Endothelial cell of umbilical vein (primary cell): ENCODE data around the gene COL6A3. TPM values are rescaled to one million over a fixed set of nuclear protein-coding genes. Genes with fewer than 3 reads are reported as not detected.

Experiments
- BruUV-seq: library from RNA; stranded (reverse); fragments of 400-500 nt; replicated peaks from 2 replicates; lab custom pipeline; 2021; lab: Mats Ljungman, UMichigan
- CTCF ChIA-PET: fragments of 300-600, 350-600 bp; sonication (Branson Sonifier 250); formaldehyde crosslinking; loops from one replicate; lab custom pipeline; 2021; ENCODE audit warnings: antibody characterized with exemption, inconsistent platforms; lab: Charles Lee
- POLR2A ChIA-PET: fragments of 300-600, 350-600 bp; sonication (Branson Sonifier 250); formaldehyde crosslinking; loops from one replicate; lab custom pipeline; 2021; ENCODE audit warnings: antibody characterized with exemption, inconsistent platforms; lab: Charles Lee
- DNase-seq: peaks from one replicate; pipeline ENCODE4 v3.0.0-alpha.2; 2011; ENCODE audit warnings: low read depth, low spot score
- FAIRE-seq: peaks from 2 replicates; lab custom pipeline; 2011; peaks lifted over from hg19 to GRCh38; lab: Jason Lieb, UNC
- H2AFZ ChIP-seq: 2 replicates; pipeline ENCODE4 v1.6.0; 2012; ENCODE audit warnings: low read depth, low read length, control low read depth, inconsistent platforms
- H3K27ac ChIP-seq: 2 replicates; pipeline ENCODE4 v1.5.1; 2011; ENCODE audit warnings: low read depth, mild to moderate bottlenecking, control low read depth, low read length, moderate library complexity; ENCODE audit not compliant: insufficient read depth
- H3K27me3 ChIP-seq, 2 experiments: 2 replicates each; pipeline versions ENCODE4 v1.6.0 to v1.6.1; 2011; ENCODE audit warnings: low read length in 2 of 2, mixed read lengths in 1 of 2; ENCODE audit not compliant: control insufficient read depth in 2 of 2, insufficient read depth in 2 of 2
- H3K36me3 ChIP-seq, 2 experiments: 2 replicates in 1 of 2; 3 replicates in 1 of 2; pipeline ENCODE4 v1.5.1; 2011; ENCODE audit warnings: low read length in 2 of 2, mild to moderate bottlenecking in 1 of 2, moderate library complexity in 1 of 2; ENCODE audit not compliant: control insufficient read depth in 2 of 2, insufficient read depth in 2 of 2; ENCODE audit errors: extremely low read depth in 1 of 2
- H3K4me1 ChIP-seq: 3 replicates; pipeline ENCODE4 v1.5.1; 2011; ENCODE audit warnings: mild to moderate bottlenecking, low read length; ENCODE audit not compliant: control insufficient read depth, insufficient read depth; ENCODE audit errors: extremely low read depth
- H3K4me2 ChIP-seq: 2 replicates; pipeline ENCODE4 v1.6.1; 2011; ENCODE audit warnings: low read length, control low read depth, mixed read lengths; ENCODE audit not compliant: insufficient read depth
- H3K4me3 ChIP-seq, 3 experiments: fragments of 200-600 bp in 1 of 3; sonication (generic), shearing (Covaris generic) in 1 of 3; replicated peaks in 1 of 3; 2 replicates each; pipeline ENCODE4 v1.5.1; 2011 to 2016; ENCODE audit warnings: control low read depth in 3 of 3, low read length in 3 of 3, mild to moderate bottlenecking in 2 of 3, inconsistent platforms in 1 of 3, low read depth in 1 of 3, moderate library complexity in 1 of 3; ENCODE audit not compliant: insufficient read depth in 1 of 3
- H3K79me2 ChIP-seq: 2 replicates; pipeline ENCODE4 v1.6.0; 2012; ENCODE audit warnings: low read length, inconsistent platforms; ENCODE audit not compliant: control insufficient read depth, insufficient read depth
- H3K9ac ChIP-seq: replicated peaks from 2 replicates; pipeline ENCODE3; 2011; ENCODE audit warnings: low read length, control low read depth; ENCODE audit not compliant: insufficient read depth; ENCODE audit errors: extremely low read depth
- H3K9me1 ChIP-seq: replicated peaks from 3 replicates; pipeline ENCODE4 v1.6.0; 2011; ENCODE audit warnings: mild to moderate bottlenecking, low read length; ENCODE audit not compliant: control insufficient read depth, insufficient read depth; ENCODE audit errors: extremely low read depth
- H3K9me3 ChIP-seq: replicated peaks from 2 replicates; pipeline ENCODE4 v1.5.1; 2012; ENCODE audit warnings: low read length, inconsistent platforms; ENCODE audit not compliant: control insufficient read depth, insufficient read depth
- H4K20me1 ChIP-seq: replicated peaks from 2 replicates; pipeline ENCODE3; 2011; ENCODE audit warnings: mild to moderate bottlenecking, low read length; ENCODE audit not compliant: control insufficient read depth, insufficient read depth; ENCODE audit errors: extremely low read depth
- CTCF ChIP-seq, 2 donors: IDR thresholded peaks; 1 replicate in 1 of 2; 2 replicates in 1 of 2; pipeline ENCODE4 v1.5.1; 2011; ENCODE audit warnings: low read length in 2 of 2, mild to moderate bottlenecking in 2 of 2, moderate library complexity in 2 of 2, control low read depth in 1 of 2, inconsistent platforms in 1 of 2, low read depth in 1 of 2; ENCODE audit not compliant: insufficient read depth in 1 of 2; ENCODE audit errors: extremely low read depth in 1 of 2
- EZH2 ChIP-seq: IDR thresholded peaks from 2 replicates; pipeline ENCODE4 v1.6.1; 2012; ENCODE audit warnings: borderline replicate concordance, low read depth, mild to moderate bottlenecking, moderate library complexity, low read length, inconsistent platforms; ENCODE audit not compliant: severe bottlenecking
- FOS ChIP-seq: IDR thresholded peaks from 2 replicates; pipeline ENCODE4 v1.6.1; 2011; ENCODE audit warnings: mild to moderate bottlenecking, low read length, moderate library complexity, borderline replicate concordance; ENCODE audit not compliant: insufficient read depth
- GATA2 ChIP-seq: IDR thresholded peaks from 2 replicates; pipeline ENCODE4 v1.7.0; 2011; ENCODE audit warnings: low read depth, mild to moderate bottlenecking, moderate library complexity, mixed read lengths, low read length; ENCODE audit not compliant: insufficient read length, insufficient read depth
- JUN ChIP-seq: IDR thresholded peaks from 2 replicates; pipeline ENCODE4 v1.6.1; 2011; ENCODE audit warnings: borderline replicate concordance, low read depth; ENCODE audit not compliant: insufficient read length, insufficient read depth
- MAX ChIP-seq: IDR thresholded peaks from 2 replicates; pipeline ENCODE4 v1.6.1; 2011; ENCODE audit not compliant: insufficient read depth, insufficient read length
- MYC ChIP-seq: IDR thresholded peaks from one replicate; pipeline ENCODE4 v1.6.1; 2011; ENCODE audit warnings: mild to moderate bottlenecking, low read depth, low read length
- POLR2A ChIP-seq: IDR thresholded peaks from 2 replicates; pipeline ENCODE4 v1.6.1; 2012; ENCODE audit warnings: low read depth, mild to moderate bottlenecking, control low read depth, low read length
- POLR2AphosphoS5 ChIP-seq: IDR thresholded peaks from 2 replicates; pipeline ENCODE4 v1.6.1; 2012; ENCODE audit warnings: low read depth, mild to moderate bottlenecking, control low read depth, low read length, moderate library complexity; ENCODE audit not compliant: insufficient read depth
- dilution Hi-C: fragments of 300-500 bp; cut with MboI; formaldehyde crosslinking; loops from one replicate; pipeline ENCODE4 v1.15.0; 2019; ENCODE audit warnings: low sequenced_read_pairs; ENCODE audit not compliant: extremely low pct_ligation_motif_present
- intact Hi-C: fragments of 100-400 bp; cut with micrococcal nuclease; formaldehyde crosslinking; loops from one replicate; pipeline ENCODE4 v1.10.0; 2022
- polyA plus RNA-seq, 4 experiments: library from polyadenylated mRNA; depleted of rRNA in 3 of 4; stranded (reverse) in 3 of 4; unstranded in 1 of 4; fragments of >200 nt; gene quantifications; 2 replicates each; pipeline versions ENCODE4 v1.2.1 to v1.2.3, GENCODE V29; 2011 to 2012; ENCODE audit warnings: missing spikeins in 1 of 4
- total RNA-seq: library from RNA; stranded (reverse); gene quantifications from 2 replicates; pipeline ENCODE4 v1.2.3, GENCODE V29; 2021

Gene COL6A3
- total and polyA plus RNA-seq, 2 donors (not counting 3 experiments of a cell fraction or from before 2014, with no cell fraction given) = 0.03 TPM; not detected in 1

- BruUV-seq = no TSS peak
- H3K9ac ChIP-seq = no peak overlapping the region
- H3K27me3 ChIP-seq = peaks cover 9 to 15% of the 10 kb centered on the region in 2 experiments
- H3K4me3 ChIP-seq = no peak overlapping the region
- ChIA-PET POLR2A (no interaction called here), CTCF (interaction anchor here (0.6 to 2.2 kb wide), 6 partner anchors 13 to 281 kb away, joined by 3 to 7 read pairs (median 4); no protein-coding TSS in a partner anchor)
- dilution Hi-C loops (no loop called here), intact Hi-C loops (no loop called here)
- no peak for DNase-seq
- no peaks in the 10 kb centered on the region for H4K20me1 ChIP-seq
- no peak for TF ChIP-seq POLR2AphosphoS5
- TF ChIP-seq JUN = no peak
- TF ChIP-seq EZH2 = no peak
- TF ChIP-seq MYC = no peak
- no peak for TF ChIP-seq GATA2
- TF ChIP-seq CTCF (IDR thresholded peaks at IDR 0.05; ENCODE audit: extremely low read depth in 1 of 2, insufficient read depth in 1 of 2, low read depth in 1 of 2, low read length in 2 of 2) = no peak
- no peak for TF ChIP-seq MAX
- no peak for TF ChIP-seq POLR2A
- TF ChIP-seq FOS = no peak
- peaks cover 8% of the 10 kb centered on the region for H3K4me1 ChIP-seq
- H3K9me1 ChIP-seq = no peaks in the 10 kb centered on the region
- no peaks in the 10 kb centered on the region for H3K9me3 ChIP-seq
- no peak overlapping the region for H3K27ac ChIP-seq
- H3K79me2 ChIP-seq = no peaks in the 10 kb centered on the region
- H3K36me3 ChIP-seq = no peaks in the 10 kb centered on the region
- no peak overlapping the region for H3K4me2 ChIP-seq
- no peak for FAIRE-seq
- H2AFZ ChIP-seq = no peak overlapping the region
Observed at GRCh38 chr2:237434866-237435311, 20.9 kb upstream of the COL6A3 start.
